Mesothelial cell of epicardium (in vitro differentiated cells): ENCODE results near the gene ESYT1. TPM values are rescaled to one million over a fixed set of nuclear protein-coding genes. Genes with fewer than 3 reads are reported as not detected.

Experiments used
- DNase-seq, 2 experiments: peaks; one replicate each; pipeline ENCODE4 v3.0.0; 2021; ENCODE audit warnings: low spot score in 2 of 2; ENCODE audit not compliant: unreplicated experiment in 2 of 2
- H3K27ac Mint-ChIP-seq: 2 replicates; pipeline ENCODE4 v1.8.0; 2021; ENCODE audit warnings: mixed read lengths
- H3K27me3 Mint-ChIP-seq: 2 replicates; pipeline ENCODE4 v1.8.0; 2021; ENCODE audit warnings: low read depth, mixed read lengths
- H3K36me3 Mint-ChIP-seq: 2 replicates; pipeline ENCODE4 v1.8.0; 2021; ENCODE audit warnings: mixed read lengths
- H3K4me1 Mint-ChIP-seq: 2 replicates; pipeline ENCODE4 v1.8.0; 2021; ENCODE audit warnings: mixed read lengths
- H3K4me3 Mint-ChIP-seq: 2 replicates; pipeline ENCODE4 v1.8.0; 2021; ENCODE audit warnings: mild to moderate bottlenecking, moderate library complexity, mixed read lengths
- H3K9me3 Mint-ChIP-seq: 2 replicates; pipeline ENCODE4 v1.8.0; 2021; ENCODE audit warnings: mixed read lengths
- CTCF ChIP-seq: fragments of 200-600 bp; sonication (generic); IDR thresholded peaks from one replicate; pipeline ENCODE4 v1.5.0; 2021; ENCODE audit warnings: antibody characterized with exemption; ENCODE audit not compliant: unreplicated experiment
- total RNA-seq: library from RNA; stranded (reverse); gene quantifications from 3 replicates; pipeline ENCODE4 v1.2.1, GENCODE V29; 2021

Gene ESYT1
- total RNA-seq, 1 donor from 2014 or later: 64.7 TPM

DNA sequence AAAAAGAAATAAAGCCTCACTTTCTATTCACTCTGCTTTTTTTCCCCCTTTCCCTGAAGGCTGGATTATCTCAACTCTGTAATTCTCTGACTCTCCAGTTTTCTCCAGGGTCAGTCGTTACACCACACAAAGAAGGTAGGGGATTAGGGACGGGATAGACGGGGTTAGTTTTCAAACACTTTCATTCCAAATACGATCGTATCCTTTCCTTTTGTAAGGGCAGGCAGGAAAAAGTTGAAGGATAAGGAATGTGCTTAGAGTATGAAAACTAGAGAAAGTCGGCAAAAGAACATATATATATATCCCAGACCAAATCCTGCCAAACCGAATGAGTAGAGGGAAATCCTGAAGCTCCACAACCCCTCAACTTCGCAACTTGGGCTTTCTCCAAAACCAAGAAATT lies 581 bp upstream of the ESYT1 start:
- Mint-ChIP-seq H3K9me3 (no peaks in the 10 kb centered on the region), H3K27me3 (no peaks in the 10 kb centered on the region), H3K36me3 (peaks cover 17% of the 10 kb centered on the region), H3K4me1 (peaks cover 31% of the 10 kb centered on the region), H3K4me3 (peak overlapping the region; percentile 95), H3K27ac (peak overlapping the region; percentile 97)
- no peak for TF ChIP-seq CTCF
- DNase-seq: no peak

- H3K4me3 Mint-ChIP-seq: peak overlapping the region; percentile 95
- H3K4me1 Mint-ChIP-seq: peaks cover 31% of the 10 kb centered on the region
- no peaks in the 10 kb centered on the region for H3K27me3 Mint-ChIP-seq
- H3K36me3 Mint-ChIP-seq: peaks cover 24% of the 10 kb centered on the region
- TF ChIP-seq CTCF: no peak
- no peak for DNase-seq
- H3K27ac Mint-ChIP-seq: peak overlapping the region; percentile 97
- H3K9me3 Mint-ChIP-seq: no peaks in the 10 kb centered on the region
These were observed 671 bp downstream of the ESYT1 start for GRCh38 chr12:56128670-56129205.

DNA sequence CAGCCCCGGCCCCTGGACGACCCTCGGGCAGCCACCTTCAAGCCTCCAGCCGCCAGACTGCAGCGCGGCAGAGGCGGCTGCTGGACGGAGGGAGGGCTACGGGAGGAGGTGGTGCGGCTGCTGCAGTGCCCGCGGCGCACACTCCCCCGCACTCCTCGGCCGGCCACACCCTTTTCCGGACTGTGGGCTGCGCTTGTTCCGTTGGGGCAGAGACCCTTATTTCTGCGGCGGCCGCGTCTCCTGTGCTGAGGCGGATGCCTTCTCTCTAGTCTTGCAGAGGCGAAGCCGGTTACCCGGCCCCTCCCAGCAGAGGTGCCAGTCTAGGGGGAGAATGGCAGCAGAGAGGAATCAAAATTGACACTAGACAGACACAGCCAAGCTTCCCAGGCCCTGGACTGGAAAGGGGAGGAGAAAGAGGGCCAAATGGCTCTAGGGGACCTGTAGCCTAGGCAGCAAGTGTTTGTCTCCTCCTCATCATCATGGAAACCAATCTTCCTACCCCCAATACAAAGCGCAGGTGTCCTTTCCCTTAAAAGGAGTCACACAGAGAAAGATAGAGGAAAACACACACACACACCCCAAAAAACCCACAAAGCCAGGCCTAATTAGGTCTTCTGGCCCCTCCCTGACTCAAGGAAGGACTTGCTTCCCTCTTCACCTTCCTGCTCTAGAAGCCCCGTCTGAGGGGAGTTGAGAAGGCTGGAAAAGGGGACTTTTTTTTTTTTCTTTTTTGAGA lies 1.3 kb downstream of the ESYT1 start:
- Mint-ChIP-seq H3K4me3 (peak overlapping the region; percentile 95), H3K27ac (peak overlapping the region; percentile 97), H3K36me3 (peaks cover 29% of the 10 kb centered on the region), H3K9me3 (no peaks in the 10 kb centered on the region), H3K27me3 (no peaks in the 10 kb centered on the region), H3K4me1 (peaks cover 31% of the 10 kb centered on the region)
- no peak for TF ChIP-seq CTCF
- DNase-seq: peak in 1 of 2 experiments; percentile 66

- peak overlapping the region; percentile 95 for H3K4me3 Mint-ChIP-seq
- H3K27ac Mint-ChIP-seq: no peak overlapping the region
- H3K9me3 Mint-ChIP-seq: no peaks in the 10 kb centered on the region
- no peak for TF ChIP-seq CTCF
- H3K36me3 Mint-ChIP-seq: peaks cover 29% of the 10 kb centered on the region
- H3K27me3 Mint-ChIP-seq: no peaks in the 10 kb centered on the region
- H3K4me1 Mint-ChIP-seq: peaks cover 31% of the 10 kb centered on the region
- DNase-seq: no peak
These were observed 2.0 kb downstream of the ESYT1 start for GRCh38 chr12:56129942-56130495.

DNA sequence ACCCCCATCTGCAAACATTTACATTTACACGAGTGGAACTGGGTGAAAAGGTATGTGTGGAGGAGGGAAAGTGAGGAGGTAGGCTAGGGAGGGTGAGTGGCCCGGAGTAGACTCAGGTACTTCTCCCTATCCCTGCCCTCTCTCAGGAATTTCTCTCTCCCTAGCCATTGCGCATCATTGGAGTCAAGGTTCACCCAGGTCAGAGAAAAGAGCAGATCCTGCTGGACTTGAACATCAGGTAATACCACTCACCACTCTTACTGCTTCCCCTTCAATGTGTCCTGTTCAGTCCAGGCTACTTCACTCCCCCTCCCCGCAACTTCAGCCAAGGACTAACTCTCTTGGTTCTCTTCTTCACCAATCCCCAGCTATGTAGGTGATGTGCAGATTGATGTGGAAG lies 2.8 kb downstream of the ESYT1 start:
- H3K36me3 Mint-ChIP-seq: peaks cover 31% of the 10 kb centered on the region
- H3K27ac Mint-ChIP-seq: no peak overlapping the region
- no peak for DNase-seq
- H3K4me1 Mint-ChIP-seq: peaks cover 31% of the 10 kb centered on the region
- TF ChIP-seq CTCF: no peak
- no peaks in the 10 kb centered on the region for H3K9me3 Mint-ChIP-seq
- H3K27me3 Mint-ChIP-seq: no peaks in the 10 kb centered on the region
- H3K4me3 Mint-ChIP-seq: no peak overlapping the region
